22Rv1 (cell line): ENCODE measurements around the gene SLC18B1.

Experiments used
- H3K27ac ChIP-seq: fragments of 450-650 bp; 2 replicates; pipeline ENCODE4 v1.5.1; 2017
- CTCF ChIP-seq: fragments of 450-650 bp; IDR thresholded peaks from 2 replicates; pipeline ENCODE4 v1.5.1; 2017; ENCODE audit warnings: mild to moderate bottlenecking
- ZFX ChIP-seq: fragments of 450-650 bp; IDR thresholded peaks from 2 replicates; pipeline ENCODE4 v1.6.1; 2017; ENCODE audit warnings: antibody characterized with exemption, borderline replicate concordance

The SLC18B1 gene

GRCh38 chr6:132768051-132768517 lies 30.4 kb downstream of the SLC18B1 start:
- no peak overlapping the region for H3K27ac ChIP-seq
- TF ChIP-seq CTCF (peak; percentile 43), ZFX (no peak)

GRCh38 chr6:132765560-132765959 lies 32.9 kb downstream of the SLC18B1 start:
- TF ChIP-seq CTCF (no peak), ZFX (no peak)
- H3K27ac ChIP-seq = no peak overlapping the region

GRCh38 chr6:132764370-132764769 lies 34.1 kb downstream of the SLC18B1 start:
- no peak overlapping the region for H3K27ac ChIP-seq
- no peak for TF ChIP-seq CTCF
- TF ChIP-seq ZFX = no peak

- no peak overlapping the region for H3K27ac ChIP-seq
- TF ChIP-seq CTCF (no peak), ZFX (no peak)
Measured at GRCh38 chr6:132763269-132763668, 35.2 kb downstream of the SLC18B1 start.

- no peak overlapping the region for H3K27ac ChIP-seq
Measured at GRCh38 chr6:132760256-132760655, 38.2 kb downstream of the SLC18B1 start.

GRCh38 chr6:132758689-132759088 lies 39.7 kb downstream of the SLC18B1 start:
- no peak overlapping the region for H3K27ac ChIP-seq
- TF ChIP-seq ZFX (no peak), CTCF (no peak)

More at GRCh38 chr6:132760256-132760655, 38.2 kb downstream of the SLC18B1 start:
- TF ChIP-seq ZFX (no peak), CTCF (no peak)

DNA sequence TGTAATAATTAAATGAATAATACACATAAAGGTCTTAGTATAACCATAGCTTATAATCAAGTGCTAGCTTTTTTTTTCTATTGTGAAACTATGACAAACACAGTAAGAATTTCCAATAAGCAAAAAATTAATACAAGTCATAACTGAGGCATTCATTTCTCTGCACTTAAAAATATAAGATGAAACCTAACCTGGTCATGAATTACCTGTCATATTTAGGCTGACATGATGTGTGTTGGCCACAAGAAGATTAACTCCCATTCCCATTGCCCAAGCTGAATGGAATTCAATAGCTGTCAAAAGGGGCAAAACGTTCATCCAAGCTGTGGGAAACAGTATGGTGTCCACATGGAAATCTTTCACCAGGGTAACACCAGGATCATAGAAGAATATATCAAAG lies 46.2 kb downstream of the SLC18B1 start:
- TF ChIP-seq ZFX = no peak
- no peak for TF ChIP-seq CTCF
- H3K27ac ChIP-seq = no peak overlapping the region
